ENCODE data around the gene BST2. TPM values are rescaled to one million over a fixed set of nuclear protein-coding genes. Genes with fewer than 3 reads are reported as not detected.

Gene BST2
- total and polyA plus RNA-seq, 10 of the 15 experiments (the other 5 are each of a cell fraction or from before 2014, with no cell fraction given) = 16.6 to 372 (median 264) TPM

Other genes starting within 250 kb of the BST2 start
Only the 7 nearest of the 19 such genes appear.
- 22.6 and 22.8 TPM in 2 replicates for gene GTPBP3, start 68.1 kb downstream of the BST2 start, total RNA-seq (2014; rRNA removed)
- gene GTPBP3, start 68.1 kb downstream of the BST2 start, total RNA-seq (2014; rRNA removed; fragmentation: Illumina TruSeq; extraction: Trizol) = 6.4 and 7.1 TPM in 2 replicates
- gene GTPBP3, start 68.1 kb downstream of the BST2 start, total RNA-seq (2021) = 38.5 and 46.8 TPM in 2 replicates
- gene GTPBP3, start 68.1 kb downstream of the BST2 start, polyA plus RNA-seq (2011; rRNA removed) = 6.6 and 8.2 TPM in 2 replicates
- gene GTPBP3, start 68.1 kb downstream of the BST2 start, polyA plus RNA-seq (2014; fragmentation: Illumina TruSeq; extraction: Trizol) = 6.1 and 8.1 TPM in 2 replicates
- 1 to 10 TPM; 2.9 to 4.1 TPM for gene GTPBP3, start 68.1 kb downstream of the BST2 start, polyA plus RNA-seq (2014; fragmentation: Nextera tagmentation; extraction: Ambion mirVana)
- 42.7 and 57.2 TPM in 2 replicates for gene GTPBP3, start 68.1 kb downstream of the BST2 start, polyA plus RNA-seq (2014; rRNA removed)
- gene GTPBP3, start 68.1 kb downstream of the BST2 start, polyA plus RNA-seq (2016; fragmentation: Nextera tagmentation; extraction: Ambion mirVana) = 10 to 100 TPM; 26.3 to 28.8 TPM
- gene PLVAP, start 28.3 kb downstream of the BST2 start, total RNA-seq (2014; rRNA removed) = 0.06 TPM in 1 of 2 replicates, not detected in the other
- 0.18 TPM in 1 of 2 replicates, not detected in the other for gene PLVAP, start 28.3 kb downstream of the BST2 start, total RNA-seq (2014; rRNA removed; fragmentation: Illumina TruSeq; extraction: Trizol)
- gene PLVAP, start 28.3 kb downstream of the BST2 start, total RNA-seq (2021) = 0.08 and 0.54 TPM in 2 replicates
- gene PLVAP, start 28.3 kb downstream of the BST2 start, polyA plus RNA-seq (2011; rRNA removed) = 0.05 TPM in 1 of 2 replicates, not detected in the other
- gene PLVAP, start 28.3 kb downstream of the BST2 start, polyA plus RNA-seq (2014; fragmentation: Illumina TruSeq; extraction: Trizol) = 0.04 TPM in 1 of 2 replicates, not detected in the other
- gene PLVAP, start 28.3 kb downstream of the BST2 start, polyA plus RNA-seq (2014; fragmentation: Nextera tagmentation; extraction: Ambion mirVana) = not detected
- gene PLVAP, start 28.3 kb downstream of the BST2 start, polyA plus RNA-seq (2014; rRNA removed) = 0.03 and 0.41 TPM in 2 replicates
- not detected for gene PLVAP, start 28.3 kb downstream of the BST2 start, polyA plus RNA-seq (2016; fragmentation: Nextera tagmentation; extraction: Ambion mirVana)
- gene CCDC194, start 11.4 kb downstream of the BST2 start, total RNA-seq (2014; rRNA removed) = 1.1 and 1.3 TPM in 2 replicates
- 1.3 and 1.7 TPM in 2 replicates for gene CCDC194, start 11.4 kb downstream of the BST2 start, total RNA-seq (2014; rRNA removed; fragmentation: Illumina TruSeq; extraction: Trizol)
- 1.7 and 3.0 TPM in 2 replicates for gene CCDC194, start 11.4 kb downstream of the BST2 start, total RNA-seq (2021)
- gene CCDC194, start 11.4 kb downstream of the BST2 start, polyA plus RNA-seq (2011; rRNA removed) = 0.24 and 0.87 TPM in 2 replicates
- gene CCDC194, start 11.4 kb downstream of the BST2 start, polyA plus RNA-seq (2014; fragmentation: Illumina TruSeq; extraction: Trizol) = 0.72 and 0.86 TPM in 2 replicates
- under 1 TPM; 0.07 to 0.21 TPM for gene CCDC194, start 11.4 kb downstream of the BST2 start, polyA plus RNA-seq (2014; fragmentation: Nextera tagmentation; extraction: Ambion mirVana)
- gene CCDC194, start 11.4 kb downstream of the BST2 start, polyA plus RNA-seq (2014; rRNA removed) = 2.9 and 3.4 TPM in 2 replicates
- gene CCDC194, start 11.4 kb downstream of the BST2 start, polyA plus RNA-seq (2016; fragmentation: Nextera tagmentation; extraction: Ambion mirVana) = 1 to 10 TPM in 1 of 2 experiments, under 1 TPM in 1; 0.78 to 1.1 TPM
- gene MVB12A, start 14.4 kb upstream of the BST2 start, total RNA-seq (2014; rRNA removed) = 37.7 and 47.6 TPM in 2 replicates
- 15.3 and 18.0 TPM in 2 replicates for gene MVB12A, start 14.4 kb upstream of the BST2 start, total RNA-seq (2014; rRNA removed; fragmentation: Illumina TruSeq; extraction: Trizol)
- 41.2 and 46.3 TPM in 2 replicates for gene MVB12A, start 14.4 kb upstream of the BST2 start, total RNA-seq (2021)
- gene MVB12A, start 14.4 kb upstream of the BST2 start, polyA plus RNA-seq (2011; rRNA removed) = 7.9 and 16.8 TPM in 2 replicates
- 7.6 and 16.9 TPM in 2 replicates for gene MVB12A, start 14.4 kb upstream of the BST2 start, polyA plus RNA-seq (2014; fragmentation: Illumina TruSeq; extraction: Trizol)
- gene MVB12A, start 14.4 kb upstream of the BST2 start, polyA plus RNA-seq (2014; fragmentation: Nextera tagmentation; extraction: Ambion mirVana) = 1 to 10 TPM; 1.2 to 2.6 TPM
- 46.7 and 47.5 TPM in 2 replicates for gene MVB12A, start 14.4 kb upstream of the BST2 start, polyA plus RNA-seq (2014; rRNA removed)
- 10 to 100 TPM; 34.7 to 40.9 TPM for gene MVB12A, start 14.4 kb upstream of the BST2 start, polyA plus RNA-seq (2016; fragmentation: Nextera tagmentation; extraction: Ambion mirVana)
- not detected in 2 replicates for gene TMEM221, start 43.0 kb upstream of the BST2 start, total RNA-seq (2014; rRNA removed)
- gene TMEM221, start 43.0 kb upstream of the BST2 start, total RNA-seq (2014; rRNA removed; fragmentation: Illumina TruSeq; extraction: Trizol) = not detected in 2 replicates
- gene TMEM221, start 43.0 kb upstream of the BST2 start, total RNA-seq (2021) = not detected in 2 replicates
- gene TMEM221, start 43.0 kb upstream of the BST2 start, polyA plus RNA-seq (2011; rRNA removed) = not detected in 2 replicates
- not detected in 2 replicates for gene TMEM221, start 43.0 kb upstream of the BST2 start, polyA plus RNA-seq (2014; fragmentation: Illumina TruSeq; extraction: Trizol)
- under 1 TPM in 1 of 2 experiments, not detected in 1; 0.04 TPM for gene TMEM221, start 43.0 kb upstream of the BST2 start, polyA plus RNA-seq (2014; fragmentation: Nextera tagmentation; extraction: Ambion mirVana)
- gene TMEM221, start 43.0 kb upstream of the BST2 start, polyA plus RNA-seq (2014; rRNA removed) = not detected in 2 replicates
- under 1 TPM in 1 of 2 experiments, not detected in 1; 0.24 TPM for gene TMEM221, start 43.0 kb upstream of the BST2 start, polyA plus RNA-seq (2016; fragmentation: Nextera tagmentation; extraction: Ambion mirVana)
- gene NXNL1, start 55.3 kb upstream of the BST2 start, total RNA-seq (2014; rRNA removed) = not detected in 2 replicates
- not detected in 2 replicates for gene NXNL1, start 55.3 kb upstream of the BST2 start, total RNA-seq (2014; rRNA removed; fragmentation: Illumina TruSeq; extraction: Trizol)
- gene NXNL1, start 55.3 kb upstream of the BST2 start, total RNA-seq (2021) = not detected in 2 replicates
- gene NXNL1, start 55.3 kb upstream of the BST2 start, polyA plus RNA-seq (2011; rRNA removed) = not detected in 2 replicates
- not detected in 2 replicates for gene NXNL1, start 55.3 kb upstream of the BST2 start, polyA plus RNA-seq (2014; fragmentation: Illumina TruSeq; extraction: Trizol)
- gene NXNL1, start 55.3 kb upstream of the BST2 start, polyA plus RNA-seq (2014; fragmentation: Nextera tagmentation; extraction: Ambion mirVana) = not detected
- not detected in 2 replicates for gene NXNL1, start 55.3 kb upstream of the BST2 start, polyA plus RNA-seq (2014; rRNA removed)
- not detected for gene NXNL1, start 55.3 kb upstream of the BST2 start, polyA plus RNA-seq (2016; fragmentation: Nextera tagmentation; extraction: Ambion mirVana)
- 1.3 and 2.3 TPM in 2 replicates for gene SLC27A1, start 64.9 kb upstream of the BST2 start, total RNA-seq (2014; rRNA removed)
- gene SLC27A1, start 64.9 kb upstream of the BST2 start, total RNA-seq (2014; rRNA removed; fragmentation: Illumina TruSeq; extraction: Trizol) = 0.55 and 0.72 TPM in 2 replicates
- gene SLC27A1, start 64.9 kb upstream of the BST2 start, total RNA-seq (2021) = 2.3 and 2.8 TPM in 2 replicates
- gene SLC27A1, start 64.9 kb upstream of the BST2 start, polyA plus RNA-seq (2011; rRNA removed) = 0.79 and 1.8 TPM in 2 replicates
- gene SLC27A1, start 64.9 kb upstream of the BST2 start, polyA plus RNA-seq (2014; fragmentation: Illumina TruSeq; extraction: Trizol) = 0.35 and 0.68 TPM in 2 replicates
- under 1 TPM; 0.11 to 0.31 TPM for gene SLC27A1, start 64.9 kb upstream of the BST2 start, polyA plus RNA-seq (2014; fragmentation: Nextera tagmentation; extraction: Ambion mirVana)
- gene SLC27A1, start 64.9 kb upstream of the BST2 start, polyA plus RNA-seq (2014; rRNA removed) = 1.7 and 2.6 TPM in 2 replicates
- gene SLC27A1, start 64.9 kb upstream of the BST2 start, polyA plus RNA-seq (2016; fragmentation: Nextera tagmentation; extraction: Ambion mirVana) = 1 to 10 TPM; 1.0 to 1.4 TPM